Coronary artery (tissue), 2 donors: ENCODE measurements around the gene GNLY.

ENCODE experiments used
- DNase-seq: peaks from one replicate; pipeline ENCODE4 v3.0.0-alpha.2; 2017; ENCODE audit warnings: low spot score
- H3K27ac ChIP-seq, 2 donors: fragments of 200-600 bp; sonication (generic); one replicate each; pipeline ENCODE4 v1.5.1; 2016 to 2019
- H3K4me3 ChIP-seq: fragments of 200-600 bp; sonication (generic); 2 replicates; pipeline ENCODE4 v1.5.1; 2016; ENCODE audit warnings: mild to moderate bottlenecking, moderate library complexity
- TF ChIP-seq, protein P1 (sequence below): fragments of 200-600 bp; sonication (generic); IDR thresholded peaks from one replicate; pipeline ENCODE4 v1.5.1; 2019; ENCODE audit warnings: antibody characterized with exemption

The GNLY gene

DNA sequence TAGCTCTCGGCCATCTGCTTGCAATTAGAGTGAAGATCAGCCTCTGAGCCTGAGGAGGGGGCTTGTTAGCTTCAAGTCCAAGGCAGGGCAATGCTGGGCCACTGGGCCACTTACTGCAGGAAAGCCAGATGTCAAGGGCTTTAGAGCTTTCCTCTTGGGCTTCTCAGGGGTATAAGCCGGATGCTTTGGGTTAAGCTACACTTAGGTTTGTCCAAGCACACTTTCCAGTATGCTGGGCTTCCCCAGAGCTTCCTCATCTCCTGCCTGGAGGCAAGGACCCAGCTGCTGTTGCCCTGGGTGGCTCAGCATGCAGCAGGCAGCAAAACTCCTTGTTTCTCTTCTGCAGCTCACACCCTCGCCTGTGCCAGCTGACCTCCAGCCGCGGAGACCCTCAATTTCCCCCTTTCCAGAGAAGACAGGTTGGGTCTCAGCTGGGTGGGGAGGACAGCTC is 30.6 kb downstream of the GNLY start:
- TF ChIP-seq, protein P1, sequence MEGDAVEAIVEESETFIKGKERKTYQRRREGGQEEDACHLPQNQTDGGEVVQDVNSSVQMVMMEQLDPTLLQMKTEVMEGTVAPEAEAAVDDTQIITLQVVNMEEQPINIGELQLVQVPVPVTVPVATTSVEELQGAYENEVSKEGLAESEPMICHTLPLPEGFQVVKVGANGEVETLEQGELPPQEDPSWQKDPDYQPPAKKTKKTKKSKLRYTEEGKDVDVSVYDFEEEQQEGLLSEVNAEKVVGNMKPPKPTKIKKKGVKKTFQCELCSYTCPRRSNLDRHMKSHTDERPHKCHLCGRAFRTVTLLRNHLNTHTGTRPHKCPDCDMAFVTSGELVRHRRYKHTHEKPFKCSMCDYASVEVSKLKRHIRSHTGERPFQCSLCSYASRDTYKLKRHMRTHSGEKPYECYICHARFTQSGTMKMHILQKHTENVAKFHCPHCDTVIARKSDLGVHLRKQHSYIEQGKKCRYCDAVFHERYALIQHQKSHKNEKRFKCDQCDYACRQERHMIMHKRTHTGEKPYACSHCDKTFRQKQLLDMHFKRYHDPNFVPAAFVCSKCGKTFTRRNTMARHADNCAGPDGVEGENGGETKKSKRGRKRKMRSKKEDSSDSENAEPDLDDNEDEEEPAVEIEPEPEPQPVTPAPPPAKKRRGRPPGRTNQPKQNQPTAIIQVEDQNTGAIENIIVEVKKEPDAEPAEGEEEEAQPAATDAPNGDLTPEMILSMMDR: no peak
- DNase-seq: peak; percentile 69
- no peak overlapping the region for H3K4me3 ChIP-seq
- H3K27ac ChIP-seq: peak overlapping the region in 1 of 2 donors; percentile 30

DNA sequence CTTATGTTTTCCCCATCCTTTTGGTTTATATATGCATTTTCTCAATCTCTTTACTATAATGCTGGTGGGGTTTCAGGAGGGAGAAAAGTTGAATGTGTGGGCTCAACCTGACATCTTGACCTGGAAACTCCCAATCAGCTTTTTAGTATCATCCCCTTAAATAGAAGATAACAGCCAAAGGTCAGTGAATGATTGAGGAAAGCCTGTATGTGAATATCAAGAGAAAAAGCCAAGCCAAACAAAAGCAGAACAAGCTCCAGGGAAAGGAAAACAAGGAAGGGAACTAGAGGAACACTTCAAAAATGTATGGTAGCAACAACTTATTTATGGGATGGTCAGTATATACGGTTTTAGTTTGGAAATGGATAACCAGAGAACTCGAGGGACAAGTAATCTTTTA is 31.3 kb downstream of the GNLY start:
- DNase-seq: no peak
- Histone ChIP-seq H3K27ac (no peak overlapping the region), H3K4me3 (no peak overlapping the region)
- TF ChIP-seq, protein P1: no peak

DNA sequence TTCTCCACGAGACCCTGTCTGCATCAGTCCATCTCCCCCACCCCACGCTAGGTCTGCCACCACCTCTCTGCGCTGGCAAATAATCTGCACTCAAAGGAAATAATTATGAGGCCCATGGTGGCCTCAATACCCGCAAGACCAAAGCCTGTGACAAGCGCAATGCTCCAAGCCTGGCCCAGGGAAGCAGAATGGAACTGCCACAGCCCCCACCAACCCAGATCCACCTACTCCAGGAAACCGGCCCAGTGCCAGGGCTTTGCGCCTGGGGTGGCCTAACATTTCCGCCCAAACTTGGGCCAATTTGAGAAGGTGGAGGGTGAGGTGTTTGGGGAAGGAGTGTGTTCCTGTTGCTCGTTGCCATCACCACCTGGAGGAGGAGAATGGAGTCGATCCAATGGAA is 33.6 kb downstream of the GNLY start:
- Histone ChIP-seq H3K27ac (no peak overlapping the region), H3K4me3 (no peak overlapping the region)
- TF ChIP-seq, protein P1: no peak
- peak; percentile 75 for DNase-seq

DNA sequence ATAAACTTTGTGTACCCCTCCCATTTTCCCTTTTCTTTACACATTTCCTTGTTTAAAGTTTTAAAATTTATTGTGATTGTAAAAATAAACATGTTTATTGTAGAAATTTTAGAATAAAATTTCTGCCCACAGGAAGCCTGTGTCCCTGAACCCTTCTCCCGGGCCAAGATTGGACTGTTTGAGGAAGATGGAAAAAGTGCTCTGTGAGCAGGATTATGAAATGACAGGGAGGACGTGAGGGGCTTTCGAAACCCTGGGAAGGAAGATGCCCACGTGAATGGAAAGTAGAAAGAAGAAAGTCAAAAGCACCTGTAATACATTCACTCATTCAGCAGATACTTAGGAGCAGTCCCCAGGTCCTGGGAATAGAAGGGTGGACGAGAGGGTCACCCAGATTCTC is 34.2 kb downstream of the GNLY start:
- H3K27ac ChIP-seq: peak overlapping the region in 1 of 2 donors; percentile 19
- H3K4me3 ChIP-seq: no peak overlapping the region
- DNase-seq: no peak
- TF ChIP-seq, protein P1: no peak

DNA sequence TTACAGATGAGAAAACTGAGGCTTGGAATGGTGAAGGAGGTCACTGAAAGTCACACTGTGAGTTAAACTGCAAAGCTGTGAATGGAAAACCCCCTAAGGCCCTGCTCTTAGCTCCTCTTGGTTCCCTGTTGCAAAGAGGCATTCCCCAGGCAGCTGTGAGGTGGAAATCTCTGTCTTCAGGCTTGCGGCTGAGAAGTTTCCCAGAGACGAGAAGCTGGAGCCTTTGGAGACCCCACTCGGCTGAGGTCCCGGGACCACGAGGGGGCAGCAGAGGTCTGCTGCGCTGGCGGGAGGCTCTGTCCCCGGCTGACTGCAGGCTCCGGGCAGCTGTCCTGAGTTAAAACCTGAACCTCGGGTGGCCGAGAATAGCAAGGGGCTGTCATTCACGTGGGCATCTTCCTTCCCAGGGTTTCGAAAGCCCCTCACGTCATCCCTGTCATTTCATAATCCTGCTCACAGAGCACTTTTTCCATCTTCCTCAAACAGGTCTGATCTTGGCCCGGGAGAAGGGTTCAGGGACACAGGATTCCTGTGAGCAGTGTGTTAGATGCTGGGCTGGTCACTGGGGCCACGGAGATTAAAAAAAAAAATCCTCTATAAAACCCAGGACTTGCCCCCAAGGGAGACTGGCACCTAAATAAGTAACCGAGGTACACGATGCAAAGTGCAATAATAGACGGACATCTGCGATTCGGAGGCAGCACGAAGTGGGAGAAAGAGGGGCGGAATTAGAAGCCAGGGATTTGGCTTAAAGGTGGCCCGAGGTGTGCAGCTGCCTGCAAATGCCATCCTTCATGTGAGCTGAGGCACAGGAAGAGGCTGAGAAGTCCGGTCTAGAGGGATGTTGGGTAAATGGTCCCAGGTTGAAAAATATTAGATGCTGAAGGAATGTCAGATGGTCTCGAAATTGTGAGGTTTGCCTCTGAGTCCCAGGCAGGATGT is 35.0 kb downstream of the GNLY start:
- Histone ChIP-seq H3K4me3 (no peak overlapping the region), H3K27ac (peak overlapping the region in 1 of 2 donors; percentile 30)
- TF ChIP-seq, protein P1: peak; percentile 99
- peak; percentile 92 for DNase-seq

DNA sequence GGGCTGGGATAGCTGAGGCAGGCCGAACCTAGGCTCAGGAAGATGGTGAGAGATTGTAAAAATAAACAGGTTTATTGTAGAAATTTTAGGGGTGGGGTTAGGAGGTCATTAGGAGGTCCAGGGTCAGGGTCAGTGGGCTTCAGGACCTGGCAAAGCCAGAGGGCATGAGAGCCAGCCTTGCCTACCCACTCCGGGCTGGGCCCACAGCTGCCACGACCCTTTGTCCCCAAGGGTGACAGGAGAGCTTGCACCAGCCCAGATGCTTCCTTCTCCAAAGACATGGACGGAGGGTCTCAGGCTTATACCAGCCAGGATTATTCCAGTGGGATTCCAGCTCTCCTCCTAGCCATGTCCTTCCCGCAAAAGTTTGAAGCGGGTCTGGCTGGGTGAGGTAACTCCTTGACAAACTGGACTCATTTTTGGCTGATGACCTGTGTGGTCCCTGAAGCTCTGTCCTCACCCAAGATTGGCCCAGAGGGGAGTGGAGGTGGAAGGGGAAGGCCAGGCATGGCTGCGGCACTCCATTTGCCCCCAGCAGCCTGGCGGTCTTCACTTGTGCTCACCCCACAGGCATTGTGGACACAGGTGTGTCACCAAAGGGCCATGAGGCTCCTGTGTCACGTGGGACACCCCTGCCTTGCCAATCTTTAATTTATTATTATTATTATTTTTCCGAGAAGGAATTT is 35.8 kb downstream of the GNLY start:
- Histone ChIP-seq H3K4me3 (no peak overlapping the region), H3K27ac (peak overlapping the region in 1 of 2 donors; percentile 30)
- no peak for DNase-seq
- TF ChIP-seq, protein P1: no peak
